Glomerular visceral epithelial cell (primary cell): ENCODE measurements around the gene TMC6.
"Not testable (repeated sequence)": the region's sequence is repeated elsewhere in the genome, so short reads cannot be mapped to it uniquely, and the experiment has no call there.

Experiments
- DNase-seq: peaks from one replicate; pipeline ENCODE4 v3.0.0-alpha.2; 2016; ENCODE audit errors: extremely low spot score

TMC6 gene

DNA sequence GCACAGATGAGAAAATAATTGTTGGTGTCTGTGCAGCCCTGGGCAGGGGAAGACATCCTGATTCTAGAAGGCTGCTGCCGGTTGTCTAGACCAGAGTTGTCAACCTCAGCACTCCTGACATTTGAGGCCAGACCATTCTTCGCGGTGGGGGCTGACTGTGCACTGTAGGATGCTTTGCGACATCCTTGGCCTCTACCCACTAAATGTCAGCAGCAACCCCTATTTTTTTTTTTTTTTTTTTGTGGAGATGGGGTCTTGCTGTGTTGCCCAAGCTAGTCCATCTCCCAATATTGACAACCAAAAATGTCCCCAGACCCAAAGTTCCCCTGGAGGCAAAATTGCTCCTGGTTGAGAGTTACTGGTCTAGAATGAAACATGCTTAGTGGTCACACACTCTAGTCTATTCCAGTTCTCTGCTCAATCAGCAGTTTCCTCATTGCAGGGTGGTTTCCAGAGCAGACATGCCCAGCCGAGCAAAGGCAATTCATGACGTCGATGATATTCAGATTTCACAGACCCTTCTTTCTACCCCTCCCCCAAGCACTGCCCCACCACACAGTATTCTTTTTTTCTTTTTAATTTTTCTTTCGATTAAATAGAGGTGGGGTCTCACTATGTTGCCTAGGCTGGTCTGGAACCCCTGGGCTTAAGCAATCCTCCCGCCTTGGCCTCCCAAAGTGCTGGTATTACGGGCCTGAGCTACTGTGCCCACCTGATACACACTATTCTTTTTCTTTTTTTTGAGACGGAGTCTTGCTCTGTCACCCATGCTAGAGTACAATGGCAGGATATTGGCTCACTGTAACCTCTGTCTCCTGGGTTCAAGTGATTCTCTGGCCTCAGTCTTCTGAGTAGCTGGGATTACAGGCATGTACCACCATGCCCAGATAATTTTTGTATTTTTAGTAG lies 26.6 kb upstream of the TMC6 start:
- DNase-seq, result no peak

GRCh38 chr17:78151514-78152008 lies 23.0 kb upstream of the TMC6 start:
- no peak for DNase-seq

DNA sequence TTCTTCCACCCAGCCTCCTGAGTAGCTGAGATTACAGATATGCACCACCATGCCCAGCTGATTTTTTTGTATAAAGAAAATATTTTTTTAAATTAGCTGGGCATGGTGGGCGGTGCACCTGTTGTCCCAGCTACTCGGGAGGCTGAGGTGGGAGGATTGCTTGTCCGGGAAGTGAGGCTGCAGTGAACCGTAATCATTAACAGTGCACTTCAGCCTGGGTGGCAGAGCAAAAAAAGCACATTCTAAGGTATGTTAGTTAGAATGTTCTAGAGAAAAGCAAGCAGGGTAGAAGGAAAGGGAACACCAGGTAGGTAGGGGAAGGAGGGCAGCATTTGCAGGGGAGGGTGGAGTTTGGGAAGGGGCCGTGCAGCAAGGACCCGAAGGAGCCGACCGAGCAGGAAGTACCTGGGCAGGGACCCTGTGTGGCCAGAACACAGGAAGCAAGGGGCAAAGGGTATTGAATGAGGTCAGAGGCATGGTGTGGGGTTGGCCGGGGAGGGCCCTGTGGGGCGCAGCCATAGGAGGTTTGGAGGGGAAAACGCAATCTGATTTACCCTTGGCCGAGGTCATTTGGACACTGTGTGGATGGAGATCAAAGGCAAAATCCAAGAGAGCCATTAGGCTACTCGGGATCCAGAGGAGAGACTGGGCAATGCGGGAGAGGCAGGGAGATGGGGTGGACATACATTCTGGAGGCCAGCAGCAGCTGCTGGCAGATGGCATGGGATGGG lies 19.9 kb upstream of the TMC6 start:
- no peak for DNase-seq

DNA sequence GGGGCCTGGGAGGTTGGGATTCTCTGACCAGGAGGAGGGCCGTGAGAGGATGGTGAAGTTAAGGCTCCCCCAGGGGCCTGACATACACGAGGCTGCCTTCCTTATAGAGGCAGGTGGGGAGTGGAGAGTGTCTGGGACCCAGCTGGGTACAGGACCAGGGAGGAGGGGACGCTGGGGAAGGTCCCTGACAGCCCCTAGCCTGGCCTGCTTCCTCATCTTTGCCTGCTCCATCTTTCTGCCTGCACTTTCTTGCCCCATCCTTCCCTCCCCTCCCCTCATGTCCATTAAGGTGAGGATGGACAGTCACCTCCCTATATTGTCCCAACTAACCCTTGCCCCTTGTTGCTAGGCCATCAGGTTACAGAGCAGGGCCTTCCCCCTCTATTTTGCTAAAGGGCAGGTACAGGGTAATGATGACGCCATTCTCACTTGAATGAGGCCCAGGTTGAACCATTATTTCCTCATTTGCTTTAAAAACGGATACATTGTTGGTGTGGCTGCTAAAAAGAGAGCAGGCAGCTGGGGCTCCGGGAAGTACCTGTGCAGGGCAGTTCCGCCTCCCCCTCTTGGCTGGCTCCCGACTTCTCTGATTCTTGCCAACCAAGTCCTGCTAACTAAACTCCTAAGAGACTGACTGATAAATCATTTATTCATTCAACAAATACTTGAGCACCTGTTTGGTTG lies 18.9 kb upstream of the TMC6 start:
- DNase-seq, result no peak

- DNase-seq, result no peak
Measured at GRCh38 chr17:78146881-78147280, 18.3 kb upstream of the TMC6 start.

- no peak for DNase-seq
Measured at GRCh38 chr17:78146471-78146869, 17.9 kb upstream of the TMC6 start.

- no peak for DNase-seq
Measured at GRCh38 chr17:78144736-78145641, 16.4 kb upstream of the TMC6 start.

DNA sequence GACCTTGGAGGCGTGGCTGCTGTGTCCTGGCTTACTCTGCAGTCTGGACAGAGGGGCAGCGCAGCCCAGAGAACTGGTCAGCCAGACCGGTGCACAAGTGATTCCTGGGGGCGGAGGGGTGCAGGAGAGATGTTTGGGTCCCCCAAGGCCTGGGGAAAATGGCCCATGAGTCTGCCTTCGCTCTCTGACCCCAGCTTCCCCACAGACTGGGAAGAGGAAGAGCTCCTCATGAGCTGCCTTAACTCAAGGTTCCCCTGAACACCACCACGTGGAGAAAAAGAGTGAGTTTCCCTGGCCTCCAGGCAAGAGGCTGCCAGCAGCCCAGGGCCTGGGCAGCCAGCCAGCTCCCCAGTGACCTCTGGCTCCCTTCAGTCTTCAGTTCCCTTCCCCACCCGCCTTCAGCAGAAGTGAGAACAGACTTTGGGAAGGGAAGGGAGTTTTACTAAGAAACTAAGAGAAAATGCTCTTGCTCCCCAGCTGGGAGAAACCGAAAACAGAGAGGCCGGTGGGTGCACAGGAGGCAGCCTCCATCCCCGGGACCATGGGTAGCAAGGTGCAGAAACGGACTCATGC lies 15.7 kb upstream of the TMC6 start:
- peak; percentile 70 for DNase-seq

DNA sequence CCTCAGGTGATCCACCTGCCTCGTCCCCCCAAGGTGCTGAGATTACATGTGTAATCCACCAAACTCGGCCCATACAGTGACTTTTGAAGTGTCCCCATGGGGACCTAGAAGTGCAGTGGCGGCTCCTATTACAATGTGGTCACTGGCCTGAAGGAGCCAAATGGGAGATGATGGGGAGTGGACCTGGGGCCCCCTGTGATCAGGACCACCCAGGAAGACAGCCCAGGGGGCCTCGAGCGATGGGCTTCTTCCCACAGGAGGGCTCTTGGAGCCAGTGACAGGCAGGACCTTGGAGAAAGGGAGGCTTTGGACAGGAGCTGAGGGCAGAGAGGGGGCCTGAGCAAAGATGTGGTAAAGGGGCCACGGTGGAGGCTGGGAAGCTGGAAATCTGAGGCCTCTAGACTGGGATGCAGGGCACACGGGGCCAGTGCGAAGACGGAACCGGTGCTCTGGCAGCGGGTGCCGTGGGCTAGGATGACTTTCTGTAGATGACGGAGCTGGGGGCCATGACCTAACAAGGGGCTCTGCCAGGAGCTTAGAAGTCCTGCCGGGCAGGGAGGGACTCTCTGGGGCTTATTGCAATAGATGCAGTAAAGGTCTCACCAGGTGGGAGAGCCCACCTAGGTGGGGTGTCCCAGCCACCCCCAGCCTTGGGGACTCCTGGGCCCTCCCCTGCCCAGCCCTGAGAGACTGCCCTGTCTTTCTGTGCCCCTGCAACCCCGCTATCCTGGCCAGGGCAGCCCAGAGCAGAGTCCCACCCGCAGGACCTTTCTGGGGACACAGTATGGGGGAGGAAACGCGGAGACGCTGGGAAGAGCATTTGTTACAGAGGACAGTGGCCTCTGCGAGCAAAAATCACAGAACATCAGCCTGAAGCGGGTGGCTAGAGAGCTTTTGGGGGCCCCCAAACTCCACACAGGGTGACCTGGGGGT lies 14.9 kb upstream of the TMC6 start:
- no peak for DNase-seq

GRCh38 chr17:78142119-78142861 lies 13.7 kb upstream of the TMC6 start:
- peak; percentile 93 for DNase-seq

- no peak for DNase-seq
Measured at GRCh38 chr17:78141437-78142118, 13.0 kb upstream of the TMC6 start.

- DNase-seq, result peak; percentile 83
Measured at GRCh38 chr17:78140169-78141051, 11.9 kb upstream of the TMC6 start.

GRCh38 chr17:78139861-78140168 lies 11.3 kb upstream of the TMC6 start:
- DNase-seq, result not testable (repeated sequence)

- DNase-seq, result no peak
Measured at GRCh38 chr17:78138204-78139060, 9.9 kb upstream of the TMC6 start.

DNA sequence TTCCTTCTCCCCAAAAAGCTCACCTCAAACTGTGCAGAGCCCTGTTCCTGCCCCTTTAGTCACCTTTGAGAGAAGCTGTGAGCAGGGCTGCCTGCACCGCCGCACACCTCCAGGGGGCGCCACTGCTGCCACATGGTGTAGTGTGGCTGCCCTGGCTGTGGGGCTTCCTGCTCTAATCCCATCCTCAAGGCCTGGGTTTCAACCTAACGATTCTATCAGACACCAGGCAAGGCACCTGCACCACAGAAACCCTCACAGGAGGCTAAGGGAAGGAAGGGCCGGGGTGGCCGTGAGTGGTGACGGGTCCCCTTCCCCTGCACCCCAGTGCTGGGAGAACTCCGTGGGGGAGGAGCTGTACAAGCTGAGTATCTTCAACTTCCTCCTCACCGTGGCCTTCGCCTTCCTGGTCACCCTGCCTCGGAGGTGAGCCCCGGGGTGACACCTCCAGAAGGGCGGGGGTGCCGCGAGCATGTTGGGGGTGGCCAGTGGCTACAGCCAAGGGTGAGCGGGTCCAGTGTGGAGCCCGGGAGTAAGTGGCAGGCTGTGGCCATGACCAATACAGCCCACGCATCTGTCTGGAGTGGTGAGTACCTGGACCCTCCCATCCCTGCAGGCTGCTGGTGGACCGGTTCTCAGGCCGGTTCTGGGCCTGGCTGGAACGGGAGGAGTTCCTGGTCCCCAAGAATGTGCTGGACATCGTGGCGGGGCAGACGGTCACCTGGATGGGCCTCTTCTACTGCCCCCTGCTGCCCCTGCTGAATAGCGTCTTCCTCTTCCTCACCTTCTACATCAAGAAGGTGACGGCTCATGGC lies 9.0 kb upstream of the TMC6 start:
- no peak for DNase-seq
